Prostate gland (tissue), 2 donors: ENCODE data around the gene GALNT11.

ENCODE experiments used
- CTCF ChIP-seq, 4 experiments: fragments of 200-600 bp in 2 of 4; fragments of 450-650 bp in 2 of 4; sonication (generic) in 2 of 4; IDR thresholded peaks; 1 replicate in 3 of 4; 2 replicates in 1 of 4; pipeline ENCODE4 v1.5.1; 2016 to 2019; ENCODE audit warnings: antibody characterized with exemption in 4 of 4, mild to moderate bottlenecking in 2 of 4, moderate library complexity in 2 of 4
- POLR2AphosphoS5 ChIP-seq: sonication (generic); formaldehyde crosslinking; IDR thresholded peaks from one replicate; pipeline ENCODE4 v1.6.1; 2017; ENCODE audit warnings: antibody characterized with exemption

- TF ChIP-seq CTCF (IDR thresholded peaks at IDR 0.05) (no peak), POLR2AphosphoS5 (no peak)
Measured at GRCh38 chr7:151993977-151994676, 31.3 kb upstream of the GALNT11 start.
